Measurements from ENCODE around the gene HNF1A.

- TF ChIP-seq POLR2A (IDR thresholded peaks at IDR 0.05; ENCODE audit: low read depth, low read length) (no peak), TAF1 (IDR thresholded peaks at IDR 0.05; ENCODE audit: borderline replicate concordance, low read depth, low read length) (no peak), POLR2AphosphoS5 (IDR thresholded peaks at IDR 0.05; ENCODE audit: low read depth, low read length) (no peak)
Measured at GRCh38 chr12:121030576-121031212, 52.4 kb downstream of the HNF1A start.
